IMR-90 (cell line): Measurements from ENCODE around the gene NUDT4B.
"Not testable (repeated sequence)": the region's sequence is repeated elsewhere in the genome, so short reads cannot be mapped to it uniquely, and the experiment has no call there.

Experiments used
- FOS ChIP-seq: fragments of 150-350 bp; IDR thresholded peaks from 2 replicates; pipeline ENCODE4 v1.6.1; 2016; ENCODE audit warnings: low read depth, low read length
- MAFK ChIP-seq: IDR thresholded peaks from 2 replicates; pipeline ENCODE4 v1.6.1; 2012; ENCODE audit warnings: low read depth, low read length, improper control_type of control experiment
- MAZ ChIP-seq: IDR thresholded peaks from 2 replicates; pipeline ENCODE4 v1.6.1; 2012; ENCODE audit warnings: low read depth, mild to moderate bottlenecking, low read length, improper control_type of control experiment, moderate library complexity, borderline replicate concordance
- MXI1 ChIP-seq: IDR thresholded peaks from 2 replicates; pipeline ENCODE4 v1.6.1; 2012; ENCODE audit warnings: low read depth, mild to moderate bottlenecking, low read length, moderate library complexity, borderline replicate concordance
- POLR2A ChIP-seq: IDR thresholded peaks from 2 replicates; pipeline ENCODE4 v1.6.1; 2012; ENCODE audit warnings: mild to moderate bottlenecking, low read depth, low read length
- RAD21 ChIP-seq: IDR thresholded peaks from 2 replicates; pipeline ENCODE4 v1.6.1; 2012; ENCODE audit warnings: low read length, improper control_type of control experiment
- RCOR1 ChIP-seq: IDR thresholded peaks from 2 replicates; pipeline ENCODE4 v1.6.1; 2012; ENCODE audit warnings: mild to moderate bottlenecking, low read length, improper control_type of control experiment; ENCODE audit not compliant: insufficient replicate concordance
- RFX5 ChIP-seq: IDR thresholded peaks from 2 replicates; pipeline ENCODE4 v1.8.0; 2012; ENCODE audit warnings: low read depth, mild to moderate bottlenecking, low read length, moderate library complexity
- SMC3 ChIP-seq: fragments of 150-350 bp; IDR thresholded peaks from 2 replicates; pipeline ENCODE4 v1.6.1; 2016; ENCODE audit warnings: low read depth, mild to moderate bottlenecking, antibody characterized with exemption, low read length, moderate library complexity
- TF ChIP-seq, protein P1 (sequence below): conservative IDR thresholded peaks from 2 replicates; pipeline ENCODE4 v1.5.1; 2012; ENCODE audit warnings: mild to moderate bottlenecking, low read depth, low read length, improper control_type of control experiment
- TF ChIP-seq, protein P2 (sequence below): fragments of 150-350 bp; IDR thresholded peaks from 2 replicates; pipeline ENCODE4 v1.6.1; 2016; ENCODE audit warnings: low read depth, mild to moderate bottlenecking, low read length, moderate library complexity, borderline replicate concordance

DNA sequence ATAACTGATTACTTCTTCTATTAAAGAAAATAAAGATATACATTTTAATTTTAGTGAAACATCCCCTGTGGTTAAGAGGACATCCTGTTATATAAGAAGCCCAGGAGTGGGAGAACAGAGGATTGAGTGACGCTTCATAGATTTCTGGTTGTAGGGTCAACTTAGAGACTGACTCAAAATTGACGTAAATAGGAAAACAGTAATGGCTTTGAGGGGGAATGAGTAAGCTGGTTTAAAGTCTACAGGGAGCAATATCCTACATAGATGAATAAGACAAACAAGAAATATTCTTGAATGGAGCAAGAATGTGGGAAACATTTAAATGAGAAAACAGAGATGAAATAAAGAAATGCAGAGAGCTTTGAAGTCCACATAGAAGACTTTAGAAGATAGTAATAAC lies 20.7 kb upstream of the NUDT4B start:
- TF ChIP-seq, protein P1, sequence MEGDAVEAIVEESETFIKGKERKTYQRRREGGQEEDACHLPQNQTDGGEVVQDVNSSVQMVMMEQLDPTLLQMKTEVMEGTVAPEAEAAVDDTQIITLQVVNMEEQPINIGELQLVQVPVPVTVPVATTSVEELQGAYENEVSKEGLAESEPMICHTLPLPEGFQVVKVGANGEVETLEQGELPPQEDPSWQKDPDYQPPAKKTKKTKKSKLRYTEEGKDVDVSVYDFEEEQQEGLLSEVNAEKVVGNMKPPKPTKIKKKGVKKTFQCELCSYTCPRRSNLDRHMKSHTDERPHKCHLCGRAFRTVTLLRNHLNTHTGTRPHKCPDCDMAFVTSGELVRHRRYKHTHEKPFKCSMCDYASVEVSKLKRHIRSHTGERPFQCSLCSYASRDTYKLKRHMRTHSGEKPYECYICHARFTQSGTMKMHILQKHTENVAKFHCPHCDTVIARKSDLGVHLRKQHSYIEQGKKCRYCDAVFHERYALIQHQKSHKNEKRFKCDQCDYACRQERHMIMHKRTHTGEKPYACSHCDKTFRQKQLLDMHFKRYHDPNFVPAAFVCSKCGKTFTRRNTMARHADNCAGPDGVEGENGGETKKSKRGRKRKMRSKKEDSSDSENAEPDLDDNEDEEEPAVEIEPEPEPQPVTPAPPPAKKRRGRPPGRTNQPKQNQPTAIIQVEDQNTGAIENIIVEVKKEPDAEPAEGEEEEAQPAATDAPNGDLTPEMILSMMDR, result not testable (repeated sequence)
- not testable (repeated sequence) for TF ChIP-seq SMC3, POLR2A, MAZ, MXI1, RFX5, FOS, MAFK, RCOR1, RAD21
- TF ChIP-seq, protein P2, sequence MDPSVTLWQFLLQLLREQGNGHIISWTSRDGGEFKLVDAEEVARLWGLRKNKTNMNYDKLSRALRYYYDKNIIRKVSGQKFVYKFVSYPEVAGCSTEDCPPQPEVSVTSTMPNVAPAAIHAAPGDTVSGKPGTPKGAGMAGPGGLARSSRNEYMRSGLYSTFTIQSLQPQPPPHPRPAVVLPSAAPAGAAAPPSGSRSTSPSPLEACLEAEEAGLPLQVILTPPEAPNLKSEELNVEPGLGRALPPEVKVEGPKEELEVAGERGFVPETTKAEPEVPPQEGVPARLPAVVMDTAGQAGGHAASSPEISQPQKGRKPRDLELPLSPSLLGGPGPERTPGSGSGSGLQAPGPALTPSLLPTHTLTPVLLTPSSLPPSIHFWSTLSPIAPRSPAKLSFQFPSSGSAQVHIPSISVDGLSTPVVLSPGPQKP, result not testable (repeated sequence)
